Activated CD4-positive, alpha-beta T cell treated with anti-CD3 and anti-CD28 coated beads for 1 hour (primary cell): ENCODE results near the gene SUPT5H.

Experiments used
- DNase-seq: peaks from one replicate; pipeline ENCODE4 v3.0.0-alpha.2; 2020

SUPT5H gene

DNA sequence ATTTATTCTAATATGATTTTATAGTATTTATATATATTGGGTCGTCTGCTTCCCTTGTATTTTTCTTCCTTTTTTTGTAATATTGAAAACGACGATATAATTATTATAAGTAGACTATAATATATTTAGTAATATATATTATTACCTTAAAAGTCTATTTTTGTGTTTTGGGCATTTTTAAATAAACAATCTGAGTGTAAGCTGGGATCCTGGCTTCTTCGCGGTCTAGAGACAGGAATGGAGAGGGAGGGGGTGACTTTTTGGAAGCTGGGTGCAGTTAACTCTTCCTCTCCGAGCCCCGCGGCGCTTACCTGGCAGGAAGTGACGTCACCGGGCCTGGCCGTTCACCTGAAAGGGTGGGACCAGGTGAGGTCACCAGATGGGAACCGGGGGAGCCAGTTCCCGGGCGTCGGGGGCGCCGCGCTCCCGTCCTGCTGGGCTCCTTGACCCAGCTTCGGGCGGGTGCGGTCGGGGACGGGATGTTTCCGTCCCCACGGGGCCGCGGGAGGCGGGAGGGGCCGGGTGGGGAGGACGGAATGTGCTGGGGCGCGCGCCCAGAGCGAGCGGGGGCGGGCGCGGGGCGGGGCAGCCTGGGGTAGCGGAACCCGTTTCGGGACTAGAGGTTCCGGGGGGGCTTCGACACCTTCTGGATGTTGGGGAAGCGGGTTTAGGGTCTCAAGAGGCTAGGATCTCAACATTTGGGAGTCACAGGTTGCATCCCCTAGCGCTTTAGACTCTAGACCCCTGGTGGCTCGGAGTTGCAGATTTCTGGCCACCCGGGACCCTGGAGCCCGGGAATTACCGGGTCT lies 36.0 kb upstream of the SUPT5H start:
- DNase-seq = peak; percentile 88

DNA sequence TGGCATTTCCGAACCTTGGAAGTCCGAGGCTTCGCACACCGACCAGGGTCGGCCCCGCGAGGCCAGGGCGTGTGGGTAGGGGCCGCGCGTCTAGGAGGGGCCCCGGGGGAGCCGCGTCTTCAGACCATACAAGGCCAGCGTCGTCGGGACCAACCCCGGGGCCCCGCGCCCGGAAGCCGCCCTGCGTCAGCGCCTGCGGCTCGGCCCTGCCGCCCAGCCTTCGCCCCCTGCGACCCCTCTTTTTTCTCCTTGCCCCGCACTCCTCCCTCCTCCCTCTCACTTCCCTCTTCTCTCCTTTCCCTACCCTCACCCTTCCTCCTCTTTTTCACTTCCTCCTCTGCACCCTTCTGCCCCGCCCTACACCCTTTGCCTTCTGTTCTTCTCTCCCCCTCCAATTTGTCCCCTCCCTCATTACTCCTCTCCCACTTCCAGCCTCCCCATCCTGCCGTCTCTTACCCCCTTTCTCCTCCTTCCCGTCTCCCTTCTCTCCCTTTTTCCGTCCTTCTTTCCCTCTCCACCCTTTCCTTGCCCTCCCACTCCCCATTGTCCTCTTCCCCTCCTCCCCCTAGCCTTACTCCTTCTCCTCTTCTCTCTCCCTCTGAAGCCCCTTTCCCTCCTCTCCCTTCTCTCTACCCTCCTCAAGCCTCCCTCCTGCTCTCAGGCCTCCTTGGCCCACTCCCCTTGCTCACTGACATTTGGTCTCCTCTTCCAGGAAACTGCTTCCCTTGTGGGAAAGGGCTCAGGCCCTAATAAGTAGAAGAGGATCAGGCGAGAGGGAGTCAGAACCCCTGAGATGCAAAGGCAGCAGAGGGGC lies 35.2 kb upstream of the SUPT5H start:
- peak; percentile 73 for DNase-seq

DNA sequence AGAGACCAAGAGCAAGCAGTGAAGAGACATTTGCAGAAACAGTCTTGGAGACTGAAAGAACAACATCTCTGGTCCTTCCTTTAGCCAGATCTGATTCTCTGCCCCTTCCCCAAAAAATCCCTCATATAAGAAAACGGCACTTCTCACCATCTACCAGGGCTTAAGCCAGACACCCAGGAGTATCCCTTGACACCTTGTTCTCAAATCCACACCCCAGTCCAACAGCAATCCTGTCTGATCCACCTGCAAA lies 34.6 kb upstream of the SUPT5H start:
- DNase-seq = no peak

DNA sequence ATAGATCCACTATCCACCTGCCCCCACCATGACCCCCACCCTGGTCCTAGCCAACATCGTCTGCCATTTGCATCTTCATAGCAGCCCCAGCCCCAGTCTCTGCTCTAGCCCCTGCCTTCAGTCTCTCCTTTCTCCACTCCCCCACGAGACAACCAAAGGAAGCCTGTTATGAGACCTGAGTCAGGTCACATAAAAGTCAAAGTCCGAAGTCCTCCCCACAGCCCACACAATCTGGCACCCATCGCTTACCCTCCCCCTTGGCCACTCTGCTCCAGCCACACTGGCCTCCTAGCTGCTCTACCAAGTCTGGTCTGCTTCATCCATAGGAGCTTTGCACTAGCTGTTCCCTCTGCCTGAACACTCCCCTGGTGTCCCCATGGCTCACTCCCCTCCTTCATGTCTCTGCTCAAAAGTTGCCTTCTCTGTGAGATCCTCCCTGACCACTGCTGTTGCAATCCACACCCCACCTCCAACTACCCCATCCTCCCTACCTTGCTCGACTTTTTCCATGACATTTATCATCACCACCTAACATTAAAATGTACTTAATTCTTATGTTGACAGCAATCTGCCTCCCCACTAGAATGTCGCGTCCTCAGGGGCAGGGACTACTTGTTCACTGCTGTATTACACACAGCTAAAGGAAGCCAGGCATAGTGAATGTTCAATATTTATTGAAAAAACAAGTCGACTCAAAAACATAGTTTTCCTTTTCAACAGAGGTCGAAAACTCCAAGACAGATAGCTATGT lies 34.1 kb upstream of the SUPT5H start:
- DNase-seq = peak; percentile 50

DNA sequence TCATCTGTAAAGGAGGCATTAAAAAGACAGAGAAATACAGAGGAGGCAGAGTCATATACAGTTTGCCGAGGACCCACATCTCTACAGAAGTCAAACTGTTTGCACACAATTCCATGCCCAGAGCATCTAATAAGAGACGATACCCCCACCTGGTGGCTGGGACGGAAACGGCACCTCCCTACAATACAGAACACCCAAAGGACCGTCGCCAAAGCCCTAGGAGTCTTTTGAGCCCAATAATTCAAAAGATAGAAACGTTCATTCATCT lies 33.6 kb upstream of the SUPT5H start:
- peak; percentile 85 for DNase-seq

DNA sequence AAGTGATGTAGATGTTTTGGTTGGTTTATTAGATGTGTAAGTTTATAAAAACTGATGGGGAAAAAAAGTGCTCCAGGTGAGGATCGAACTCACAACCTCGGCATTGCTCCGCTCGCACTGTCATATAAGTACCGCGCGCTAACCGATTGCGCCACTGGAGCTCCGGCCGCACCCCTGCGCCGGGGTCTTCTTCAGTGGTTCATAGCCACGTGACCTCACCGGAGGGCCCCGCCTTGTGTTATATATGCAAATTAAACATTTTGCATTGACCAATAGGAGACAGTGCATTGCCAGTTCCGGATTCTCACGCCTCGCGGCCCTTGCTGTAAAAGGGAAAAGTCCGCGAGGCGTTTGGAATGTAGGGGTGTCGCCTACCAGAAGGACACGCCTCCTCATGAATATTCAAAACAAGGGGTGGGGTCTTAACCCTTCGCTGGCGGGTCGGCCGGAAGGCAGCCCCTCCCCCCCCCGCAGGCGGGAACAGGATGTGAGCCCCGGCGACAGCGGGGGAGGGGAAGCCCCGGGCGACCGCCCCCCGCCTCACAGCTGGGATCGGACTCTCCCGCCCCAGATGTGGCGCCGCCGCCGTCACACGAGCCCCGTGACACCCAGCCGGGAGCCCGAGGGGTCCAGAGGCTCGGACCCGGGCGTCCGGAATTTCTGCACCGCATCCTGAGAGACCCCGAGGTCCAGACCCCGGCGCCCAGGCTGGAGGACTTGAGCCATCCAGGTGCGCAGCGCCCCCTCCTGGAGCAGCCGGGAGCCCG lies 33.1 kb upstream of the SUPT5H start, which contains the start of gene PLEKHG2:
Gene PLEKHG2, plus strand, starts transcription at position 570 of the 767 bp plus-strand sequence. CDS start 1,418 bp downstream, outside the sequence.
- peak; percentile 96 for DNase-seq

DNA sequence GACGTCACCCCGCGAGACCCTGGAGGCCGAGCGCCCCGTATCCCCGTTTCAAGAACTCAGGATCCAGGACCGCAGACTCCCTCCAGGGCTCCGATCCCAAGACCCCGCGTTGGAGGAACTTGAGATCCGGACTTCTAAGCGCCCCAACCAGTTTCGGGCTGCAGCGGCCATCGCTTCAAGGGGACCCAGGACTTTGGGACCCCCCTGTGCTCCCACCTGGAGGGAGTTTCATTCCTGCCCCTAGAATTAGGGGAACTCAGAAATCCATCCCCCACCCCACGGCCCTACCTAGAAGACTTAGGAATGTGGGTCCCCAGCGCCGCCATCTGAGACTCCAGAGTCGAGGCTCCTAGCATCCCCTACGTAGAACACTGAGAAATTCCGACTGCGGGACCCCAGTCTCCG lies 32.5 kb upstream of the SUPT5H start:
- no peak for DNase-seq

DNA sequence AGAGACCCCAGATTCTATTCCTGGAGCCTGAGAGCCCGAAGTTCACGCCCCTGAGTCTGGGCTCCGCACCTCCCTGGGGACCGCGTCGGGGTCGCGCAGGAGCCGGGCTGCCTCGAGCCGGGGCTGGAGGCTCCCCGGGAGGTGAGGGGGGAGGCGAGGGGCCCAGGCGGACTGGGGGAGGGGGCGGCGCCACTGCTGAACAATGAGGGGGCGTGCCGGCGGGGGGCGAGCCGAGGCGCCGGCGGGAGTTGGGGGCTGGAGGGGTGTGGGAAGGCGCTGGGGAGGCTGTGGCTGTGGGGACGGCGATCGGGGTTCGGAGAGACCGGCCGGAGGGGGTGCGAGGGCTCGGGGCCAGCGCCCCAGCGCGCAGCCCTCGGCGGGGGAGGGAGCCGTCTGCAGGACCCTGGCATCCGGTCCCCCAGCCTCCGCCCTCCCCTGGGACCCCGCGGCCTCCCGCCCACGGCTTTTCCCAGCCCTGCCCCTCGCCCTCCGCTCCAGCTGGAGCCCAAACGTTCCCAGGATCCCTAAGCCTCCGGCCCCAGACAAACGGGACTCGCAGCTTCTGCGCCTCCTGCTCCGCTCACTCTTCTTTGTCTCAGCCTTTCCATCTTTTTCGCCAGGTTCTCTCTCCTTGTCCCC lies 32.0 kb upstream of the SUPT5H start:
- no peak for DNase-seq

DNA sequence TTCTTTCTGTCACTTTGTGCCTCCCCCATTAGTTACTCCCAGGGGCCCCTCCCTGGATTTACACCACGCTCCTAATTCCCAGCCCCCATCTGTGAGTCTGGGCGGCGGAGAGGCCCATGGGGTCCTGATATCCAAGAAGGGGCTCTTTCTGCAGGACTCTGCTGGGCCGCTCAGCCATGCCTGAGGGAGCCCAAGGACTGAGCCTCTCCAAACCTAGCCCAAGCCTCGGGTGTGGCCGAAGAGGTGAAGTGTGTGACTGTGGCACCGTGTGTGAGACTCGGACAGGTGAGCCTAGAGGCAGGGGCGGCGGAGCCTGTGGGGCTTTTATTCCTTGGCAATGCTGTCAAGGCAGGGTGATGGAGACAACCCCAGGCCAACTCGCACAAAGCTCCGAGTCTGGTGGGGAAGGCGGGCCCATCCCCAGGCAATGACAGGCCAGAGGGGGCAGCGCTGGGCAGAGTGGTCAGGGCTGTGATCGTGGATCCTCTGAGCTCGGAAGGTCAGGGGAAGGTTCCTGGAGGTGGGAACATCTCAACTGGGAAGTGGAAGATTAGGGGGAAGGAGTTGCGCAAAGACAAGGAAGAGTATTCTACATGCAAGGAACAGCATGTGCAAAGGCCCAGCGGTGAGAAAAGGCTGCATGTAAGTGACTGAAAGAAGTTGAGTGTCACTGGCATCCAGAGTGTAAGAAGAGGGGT lies 31.3 kb upstream of the SUPT5H start:
- DNase-seq = no peak

DNA sequence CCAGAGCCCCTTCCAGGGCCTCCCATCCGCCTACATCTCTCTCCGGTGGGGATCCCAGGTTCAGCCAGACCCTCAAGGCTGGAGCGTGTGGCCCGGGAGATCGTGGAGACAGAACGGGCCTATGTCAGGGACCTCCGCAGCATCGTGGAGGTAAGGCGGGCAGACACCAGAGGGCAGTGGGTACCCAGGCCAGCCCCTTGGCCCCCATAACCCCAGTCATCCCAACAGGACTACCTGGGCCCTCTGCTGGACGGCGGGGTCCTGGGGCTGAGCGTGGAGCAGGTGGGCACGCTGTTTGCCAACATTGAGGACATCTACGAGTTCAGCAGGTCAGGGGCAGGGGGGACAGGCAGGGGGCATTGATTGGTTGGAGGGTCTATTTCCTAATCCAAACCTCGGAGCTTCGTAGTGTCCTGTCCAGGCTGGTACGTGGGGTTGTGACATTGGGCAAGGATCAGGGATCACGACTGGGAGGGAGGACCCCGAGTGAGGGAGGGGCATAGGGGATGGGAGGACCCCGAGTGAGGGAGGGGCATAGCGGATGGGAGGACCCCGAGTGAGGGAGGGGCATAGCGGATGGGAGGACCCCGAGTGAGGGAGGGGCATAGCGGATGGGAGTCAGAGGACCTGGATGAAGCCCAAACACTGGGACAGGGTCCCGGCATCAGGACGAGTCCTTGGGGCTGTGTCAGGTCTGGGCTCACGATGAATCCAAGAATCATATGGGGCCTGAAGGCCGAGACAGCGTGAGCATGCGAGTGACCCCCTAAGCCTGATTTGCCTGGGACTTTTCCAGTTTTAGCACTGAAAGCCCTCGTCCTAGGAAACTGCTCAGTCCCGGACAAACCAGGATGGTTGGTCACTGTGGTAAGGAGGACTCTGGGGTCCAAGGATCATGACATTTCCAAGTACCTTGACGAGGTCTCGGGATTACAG lies 30.0 kb upstream of the SUPT5H start:
- DNase-seq = no peak

DNA sequence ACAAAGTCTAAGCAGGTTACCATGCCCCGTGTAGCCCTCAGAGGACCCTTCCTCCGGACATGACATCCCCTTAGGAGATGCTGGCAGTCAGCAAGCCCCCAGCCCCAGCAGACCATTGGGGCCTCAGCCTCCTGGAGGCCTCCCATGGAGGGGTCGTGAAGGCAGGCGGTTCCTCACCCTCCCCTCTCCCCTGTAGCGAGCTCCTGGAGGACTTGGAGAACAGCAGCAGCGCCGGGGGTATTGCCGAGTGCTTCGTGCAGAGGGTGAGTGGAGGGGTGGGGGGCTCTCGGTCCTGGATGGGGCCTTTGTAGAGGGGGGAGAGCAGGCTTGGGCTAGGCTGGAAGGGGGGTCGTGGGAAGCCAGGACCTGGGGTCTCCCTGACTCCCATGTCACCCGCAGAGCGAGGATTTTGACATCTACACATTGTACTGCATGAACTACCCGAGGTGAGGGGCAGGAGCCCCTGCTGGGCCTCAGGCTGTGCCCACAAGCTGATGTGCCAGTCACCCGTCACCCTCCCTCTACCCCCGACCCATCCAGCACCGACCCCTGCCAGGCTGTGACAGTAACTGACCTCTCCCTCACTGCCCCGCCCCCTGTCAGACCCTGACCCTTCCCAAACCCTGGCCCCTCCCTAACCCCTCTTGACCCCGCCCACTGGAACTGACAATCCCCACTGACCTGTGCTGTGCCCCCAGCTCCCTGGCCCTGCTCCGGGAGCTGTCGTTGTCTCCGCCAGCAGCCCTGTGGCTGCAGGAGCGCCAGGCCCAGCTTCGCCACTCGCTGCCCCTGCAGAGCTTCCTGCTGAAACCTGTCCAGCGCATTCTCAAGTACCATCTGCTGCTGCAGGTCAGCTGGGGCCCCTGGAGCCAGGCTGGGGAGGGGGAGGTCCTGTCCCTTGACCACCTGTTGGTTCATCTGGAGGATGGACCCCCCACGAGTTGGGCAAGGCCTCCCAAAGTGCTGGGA lies 28.9 kb upstream of the SUPT5H start:
- DNase-seq = no peak

DNA sequence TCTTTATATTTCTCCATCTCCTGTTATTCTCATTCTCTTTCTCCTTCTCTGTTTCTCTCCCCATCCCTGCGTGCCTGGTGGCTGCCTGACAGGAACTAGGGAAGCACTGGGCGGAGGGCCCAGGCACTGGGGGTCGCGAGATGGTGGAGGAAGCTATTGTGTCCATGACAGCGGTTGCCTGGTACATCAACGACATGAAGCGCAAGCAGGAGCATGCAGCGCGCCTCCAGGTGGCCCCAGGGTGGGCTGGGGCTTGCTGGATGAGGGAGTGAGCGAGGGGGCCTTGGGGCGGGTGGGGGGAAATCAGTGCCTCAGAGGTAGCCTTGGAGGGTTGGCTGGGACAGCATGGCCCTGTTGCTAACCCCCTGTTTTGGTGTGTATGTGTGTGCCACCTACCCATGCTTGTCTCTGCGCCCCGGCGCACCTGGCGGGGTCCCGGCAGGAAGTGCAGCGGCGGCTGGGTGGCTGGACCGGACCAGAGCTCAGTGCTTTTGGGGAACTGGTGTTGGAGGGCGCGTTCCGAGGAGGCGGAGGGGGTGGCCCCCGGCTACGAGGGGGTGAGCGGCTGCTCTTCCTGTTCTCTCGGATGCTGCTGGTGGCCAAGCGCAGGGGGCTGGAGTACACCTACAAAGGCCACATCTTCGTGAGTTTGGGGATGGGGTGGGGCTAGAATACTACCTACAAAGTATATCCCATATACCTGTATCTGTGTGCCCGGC lies 27.8 kb upstream of the SUPT5H start:
- DNase-seq = no peak

DNA sequence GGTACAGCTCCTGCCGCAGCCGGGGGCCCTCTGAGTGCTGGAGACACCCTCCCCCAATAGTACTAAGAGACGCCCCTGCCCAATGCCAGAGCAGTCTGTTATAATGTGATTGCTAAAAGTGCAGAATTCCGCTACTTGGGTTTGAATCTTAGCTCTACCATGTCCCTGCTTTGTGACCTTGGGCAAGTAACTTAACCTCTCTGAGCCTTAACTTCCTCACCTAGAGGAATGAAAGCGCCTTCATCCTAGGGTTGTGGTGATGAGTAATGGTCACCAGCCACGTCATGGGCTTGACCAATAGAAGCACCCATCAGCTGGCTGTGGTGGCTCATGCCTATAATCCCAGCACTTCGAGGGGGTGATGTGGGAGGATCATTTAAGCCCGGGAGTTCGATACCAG lies 26.4 kb upstream of the SUPT5H start:
- DNase-seq = no peak

DNA sequence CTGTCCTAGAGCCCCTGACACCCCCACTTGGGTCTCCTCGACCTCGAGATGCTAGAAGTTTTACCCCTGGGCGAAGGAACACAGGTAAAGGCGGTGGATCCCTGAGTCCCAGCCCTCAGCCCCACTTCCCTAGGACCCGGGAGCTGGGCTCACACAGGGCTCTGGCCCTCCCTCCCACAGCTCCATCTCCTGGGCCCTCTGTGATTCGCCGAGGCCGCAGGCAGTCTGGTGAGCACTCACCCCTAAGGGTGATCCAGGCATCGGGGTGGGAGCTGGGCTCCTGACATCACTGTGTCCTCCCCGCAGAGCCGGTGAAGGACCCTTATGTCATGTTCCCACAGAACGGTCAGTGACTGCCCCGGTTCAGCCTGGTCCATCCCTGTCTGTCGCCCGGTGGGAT lies 24.6 kb upstream of the SUPT5H start:
- DNase-seq = no peak

DNA sequence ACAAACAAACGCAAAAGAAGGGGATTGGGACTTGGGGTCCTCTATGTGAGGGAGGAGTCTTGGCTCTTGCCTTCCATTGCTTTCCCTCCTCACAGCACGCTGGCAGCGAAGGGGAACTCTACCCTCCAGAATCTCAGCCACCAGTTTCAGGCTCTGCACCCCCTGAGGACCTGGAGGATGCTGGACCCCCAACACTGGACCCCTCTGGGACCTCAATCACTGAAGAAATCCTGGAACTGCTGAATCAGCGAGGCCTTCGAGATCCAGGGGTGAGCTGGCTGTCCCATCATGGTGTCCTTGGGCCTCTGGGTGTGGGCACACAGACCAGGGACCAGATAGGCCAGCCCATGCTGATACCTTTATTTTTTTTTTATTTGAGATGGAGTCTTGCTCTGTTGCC lies 23.4 kb upstream of the SUPT5H start:
- DNase-seq = no peak

DNA sequence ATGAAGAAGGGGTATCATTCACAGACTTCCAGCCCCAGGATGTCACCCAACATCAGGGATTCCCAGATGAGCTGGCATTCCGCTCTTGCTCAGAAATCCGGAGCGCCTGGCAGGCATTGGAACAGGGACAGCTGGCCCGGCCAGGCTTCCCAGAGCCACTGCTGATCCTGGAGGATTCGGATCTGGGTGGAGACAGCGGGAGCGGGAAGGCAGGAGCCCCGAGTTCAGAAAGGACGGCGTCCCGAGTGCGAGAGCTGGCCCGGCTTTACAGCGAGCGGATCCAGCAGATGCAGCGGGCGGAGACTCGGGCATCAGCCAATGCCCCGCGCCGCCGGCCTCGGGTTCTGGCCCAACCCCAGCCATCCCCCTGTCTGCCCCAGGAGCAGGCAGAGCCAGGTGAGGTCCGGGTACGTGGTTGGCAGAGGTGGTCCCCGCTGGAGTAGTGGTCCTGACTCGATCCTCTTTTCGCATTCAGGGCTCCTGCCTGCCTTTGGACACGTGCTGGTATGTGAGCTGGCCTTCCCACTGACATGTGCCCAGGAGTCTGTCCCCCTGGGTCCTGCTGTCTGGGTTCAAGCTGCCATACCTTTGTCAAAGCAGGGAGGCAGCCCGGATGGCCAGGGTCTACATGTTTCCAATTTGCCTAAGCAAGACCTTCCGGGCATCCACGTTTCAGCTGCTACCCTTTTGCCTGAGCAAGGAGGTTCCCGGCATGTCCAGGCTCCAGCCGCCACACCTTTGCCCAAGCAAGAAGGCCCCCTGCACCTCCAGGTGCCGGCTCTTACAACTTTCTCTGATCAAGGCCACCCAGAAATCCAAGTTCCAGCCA lies 21.9 kb upstream of the SUPT5H start:
- DNase-seq = no peak

DNA sequence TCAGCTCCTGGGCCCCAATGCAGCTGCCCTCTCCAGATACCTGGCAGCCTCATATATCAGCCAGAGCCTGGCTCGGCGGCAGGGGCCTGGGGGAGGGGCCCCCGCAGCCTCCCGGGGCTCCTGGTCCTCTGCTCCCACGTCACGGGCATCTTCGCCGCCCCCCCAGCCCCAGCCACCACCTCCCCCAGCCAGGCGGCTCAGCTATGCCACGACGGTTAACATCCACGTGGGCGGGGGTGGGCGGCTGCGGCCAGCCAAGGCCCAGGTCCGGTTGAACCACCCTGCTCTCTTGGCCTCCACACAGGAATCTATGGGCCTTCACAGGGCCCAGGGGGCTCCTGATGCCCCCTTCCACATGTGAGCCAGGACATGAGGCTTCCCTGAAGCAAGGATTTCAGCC lies 20.4 kb upstream of the SUPT5H start:
- DNase-seq = no peak

DNA sequence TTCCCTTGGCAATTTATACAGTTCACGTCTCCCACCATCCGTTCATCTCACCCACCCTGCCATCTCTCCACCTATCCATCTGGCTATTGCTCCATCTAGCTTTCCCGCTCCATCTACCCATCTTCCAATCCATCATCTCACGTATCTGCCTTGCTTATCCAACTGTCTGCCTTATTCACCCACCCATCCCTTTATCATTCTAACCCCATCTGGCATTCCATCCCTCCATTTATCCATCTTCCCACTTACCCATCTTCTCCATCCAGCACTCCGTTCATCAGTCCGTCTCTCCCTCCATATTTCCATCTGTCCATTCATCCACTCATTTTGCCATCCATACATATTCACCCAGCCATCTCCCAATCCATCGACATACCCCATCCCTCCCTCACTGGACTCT lies 19.6 kb upstream of the SUPT5H start:
- no peak for DNase-seq
